BE2C (cell line): Measurements from ENCODE around the gene COQ10B.

Source experiments
- DNase-seq: peaks from one replicate; pipeline ENCODE4 v3.0.0-alpha.2; 2020
- H3K27me3 ChIP-seq: fragments of 250-450 bp; sonication (Bioruptor Pico); 2 replicates; pipeline ENCODE4 v1.5.1; 2020; ENCODE audit warnings: mild to moderate bottlenecking
- H3K36me3 ChIP-seq: fragments of 250-450 bp; sonication (Bioruptor Pico); 2 replicates; pipeline ENCODE4 v1.5.1; 2020; ENCODE audit warnings: mild to moderate bottlenecking
- H3K4me1 ChIP-seq: fragments of 250-450 bp; sonication (Bioruptor Pico); 2 replicates; pipeline ENCODE4 v1.5.1; 2020
- H3K4me3 ChIP-seq: 2 replicates; pipeline ENCODE4 v1.5.1; 2011; ENCODE audit warnings: low read depth, low read length
- H3K9me3 ChIP-seq: fragments of 250-450 bp; sonication (Bioruptor Pico); 2 replicates; pipeline ENCODE4 v1.5.1; 2020
- CTCF ChIP-seq: IDR thresholded peaks from 2 replicates; pipeline ENCODE4 v1.5.1; 2012; ENCODE audit warnings: mild to moderate bottlenecking, low read depth, low read length

Gene COQ10B

DNA sequence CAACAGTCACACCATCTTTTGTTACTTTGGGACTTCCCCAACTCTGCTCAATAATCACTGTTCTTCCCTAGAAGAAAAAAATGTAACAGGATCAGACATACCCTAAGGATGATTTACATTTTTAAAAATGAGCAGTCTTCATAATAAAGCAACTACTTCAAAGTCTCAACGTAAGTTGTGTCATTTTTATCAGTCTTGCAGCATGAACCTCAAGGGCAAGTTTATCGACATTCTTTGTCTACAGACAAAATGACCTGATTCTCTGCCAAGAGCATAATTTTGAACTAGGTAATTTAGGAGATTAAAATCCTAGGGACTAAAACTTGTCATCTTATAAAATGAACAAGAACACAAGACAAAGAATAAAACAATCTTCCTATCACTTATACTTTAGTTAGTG, 44.0 kb downstream of the COQ10B start:
- no peaks in the 10 kb centered on the region for H3K4me1 ChIP-seq
- no peak for TF ChIP-seq CTCF
- no peaks in the 10 kb centered on the region for H3K9me3 ChIP-seq
- no peaks in the 10 kb centered on the region for H3K27me3 ChIP-seq
- peak overlapping the region; percentile 98 for H3K4me3 ChIP-seq
- H3K36me3 ChIP-seq: peaks cover 86% of the 10 kb centered on the region
- DNase-seq: no peak

DNA sequence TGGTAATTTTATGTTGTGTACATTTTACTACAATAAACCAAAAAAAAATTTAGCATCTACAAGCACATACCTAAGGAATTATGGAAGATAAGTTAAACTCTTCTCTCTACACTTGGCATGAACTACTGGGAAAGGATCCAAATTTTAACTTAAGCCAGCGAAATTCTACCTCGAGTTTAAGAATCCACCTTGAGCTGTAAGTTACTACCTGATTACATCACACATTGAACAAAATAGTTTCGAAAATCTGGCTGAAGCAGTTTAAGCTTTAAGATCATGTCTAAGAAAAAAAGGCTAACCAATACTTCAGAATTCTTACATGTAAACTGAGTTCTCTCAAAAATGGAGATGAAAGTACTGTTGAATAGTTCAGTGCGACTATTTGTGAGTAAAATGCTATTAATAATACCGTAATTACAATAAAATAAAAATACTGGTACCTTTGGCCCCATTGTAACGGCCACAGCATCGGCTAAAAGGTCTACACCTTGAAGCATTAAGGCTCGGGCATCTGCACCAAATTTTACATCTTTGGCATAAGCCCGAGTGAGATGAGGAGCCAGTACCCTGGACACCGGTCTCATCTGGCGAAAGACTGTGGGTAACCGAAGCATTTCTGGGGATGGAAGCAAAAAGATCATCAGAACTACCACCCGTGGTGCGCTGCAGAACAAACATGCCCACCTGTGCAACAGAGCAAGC, 45.0 kb downstream of the COQ10B start:
- Histone ChIP-seq H3K4me1 (no peaks in the 10 kb centered on the region), H3K27me3 (no peaks in the 10 kb centered on the region), H3K4me3 (peak overlapping the region; percentile 98), H3K36me3 (peaks cover 86% of the 10 kb centered on the region), H3K9me3 (no peaks in the 10 kb centered on the region)
- TF ChIP-seq CTCF: no peak
- DNase-seq: no peak

DNA sequence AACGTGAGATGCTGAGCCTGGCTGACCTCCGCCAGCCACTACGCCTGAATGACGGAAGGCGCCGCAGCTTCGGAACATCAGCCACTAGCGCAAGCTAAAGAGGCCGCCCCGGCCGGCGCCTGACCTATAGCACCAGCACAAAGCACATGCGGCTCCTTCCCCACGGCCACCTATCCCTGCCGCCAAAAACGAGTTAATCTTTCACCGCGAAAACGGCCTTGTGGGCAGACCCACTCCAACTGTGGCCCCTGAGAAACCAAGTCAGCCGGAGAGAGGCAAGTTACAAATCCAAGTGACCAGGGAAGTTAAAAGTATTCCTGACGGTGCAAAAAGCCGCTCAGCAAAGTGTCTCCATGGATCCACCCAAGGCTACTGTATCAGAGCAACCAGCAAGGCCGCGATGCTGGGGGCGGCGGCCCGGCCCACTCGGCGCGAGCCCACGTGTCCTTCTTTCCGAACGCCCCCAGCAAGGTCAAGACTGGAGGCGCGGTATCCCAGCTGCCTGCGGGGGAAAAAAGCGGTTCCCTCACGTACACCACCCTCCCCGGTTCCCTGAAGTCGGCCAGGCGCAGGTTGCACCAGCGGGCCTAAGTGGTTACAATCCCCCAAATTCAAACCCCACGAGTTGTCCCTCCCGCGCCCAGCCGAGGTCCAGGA, 45.7 kb downstream of the COQ10B start:
- DNase-seq: peak; percentile 61
- Histone ChIP-seq H3K4me1 (no peaks in the 10 kb centered on the region), H3K27me3 (no peaks in the 10 kb centered on the region), H3K9me3 (no peaks in the 10 kb centered on the region), H3K4me3 (peak overlapping the region; percentile 98), H3K36me3 (peaks cover 86% of the 10 kb centered on the region)
- TF ChIP-seq CTCF: no peak

GRCh38 chr2:197499594-197500502, 46.5 kb downstream of the COQ10B start, which contains the start of the genes HSPD1 and HSPE1:
TSS of gene HSPD1 (minus strand) at chr2:197499840. CDS start at chr2:197498848, 992 bp downstream.
TSS of gene HSPE1 (plus strand) at chr2:197500379. CDS start at chr2:197500437, 58 bp downstream.
- H3K4me1 ChIP-seq: no peaks in the 10 kb centered on the region
- peak; percentile 98 for DNase-seq
- H3K4me3 ChIP-seq: peak within 1 kb of the TSS; percentile 98
- H3K36me3 ChIP-seq: peaks cover 86% of the 10 kb centered on the region
- H3K27me3 ChIP-seq: no peaks in the 10 kb centered on the region
- TF ChIP-seq CTCF: no peak
- H3K9me3 ChIP-seq: no peaks in the 10 kb centered on the region

DNA sequence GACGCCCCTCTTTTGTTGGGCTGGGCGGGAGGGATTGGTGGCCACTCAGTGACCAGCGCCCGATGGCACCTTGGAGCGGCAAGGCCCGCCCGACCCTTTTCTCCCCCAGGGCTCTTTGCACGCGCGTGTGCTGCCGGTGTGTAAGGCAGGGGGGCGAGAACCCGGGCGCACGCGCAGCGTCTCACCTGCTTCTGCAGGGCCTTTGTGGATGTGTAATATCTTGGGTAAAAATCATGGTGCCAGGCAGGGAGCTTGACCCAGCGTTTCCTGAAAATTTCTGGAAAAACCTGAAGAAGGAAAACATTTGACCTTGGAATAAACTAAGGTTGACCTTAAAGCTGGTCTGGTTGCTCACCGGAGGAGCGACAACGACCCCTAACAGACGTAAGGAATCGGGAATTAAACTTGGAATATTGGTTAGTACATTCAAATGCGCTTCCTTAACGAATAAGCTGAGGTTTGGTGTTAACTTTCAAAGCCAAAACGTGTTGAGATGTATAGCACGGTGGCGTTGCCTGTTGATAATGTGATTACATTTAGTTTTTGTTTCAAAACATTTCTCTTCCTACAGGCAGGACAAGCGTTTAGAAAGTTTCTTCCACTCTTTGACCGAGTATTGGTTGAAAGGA, 47.3 kb downstream of the COQ10B start:
- H3K4me1 ChIP-seq: no peaks in the 10 kb centered on the region
- H3K4me3 ChIP-seq: peak overlapping the region; percentile 98
- no peaks in the 10 kb centered on the region for H3K27me3 ChIP-seq
- H3K9me3 ChIP-seq: no peaks in the 10 kb centered on the region
- no peak for DNase-seq
- no peak for TF ChIP-seq CTCF
- peaks cover 82% of the 10 kb centered on the region for H3K36me3 ChIP-seq
